Measurements from ENCODE around the gene SUSD1.

DNA sequence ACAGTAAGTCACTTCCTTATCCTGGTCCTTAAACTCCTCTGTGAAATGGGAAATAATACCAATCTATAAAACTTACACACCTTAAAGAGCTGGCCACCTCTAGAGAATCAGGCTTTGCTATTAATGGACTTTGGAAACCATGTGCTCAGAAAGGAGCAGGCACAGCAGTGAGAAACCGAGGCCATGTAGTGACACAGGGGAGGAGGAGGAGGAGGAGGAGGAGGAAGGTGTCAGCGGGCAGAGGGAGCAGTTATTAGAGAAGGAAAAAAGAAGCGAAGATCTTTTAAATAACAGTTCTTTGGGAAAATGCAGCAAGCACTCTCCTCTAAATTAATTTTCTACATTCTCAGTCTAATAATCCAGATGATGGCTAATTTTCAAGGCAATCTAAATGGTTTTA is 38.0 kb downstream of the SUSD1 start:
- no peak for TF ChIP-seq EZH2 (IDR thresholded peaks at IDR 0.05; ENCODE audit: insufficient read depth, poor library complexity, severe bottlenecking)
- no peak for TF ChIP-seq EZH2phosphoT487 (IDR thresholded peaks at IDR 0.05; ENCODE audit: insufficient read depth, low read depth)
